Forelimb muscle (tissue), 1 donor: Measurements from ENCODE around the gene SCN2B. TPM values are rescaled to one million over a fixed set of nuclear protein-coding genes. Genes with fewer than 3 reads are reported as not detected.
A peak's percentile ranks its signal among the peaks of the same experiment; 100 is the strongest.

Source experiments
- DNase-seq: peaks from one replicate; pipeline ENCODE4 v3.0.0-alpha.2; 2013; ENCODE audit warnings: low read depth
- polyA plus RNA-seq: library from polyadenylated mRNA; unstranded; fragments of 120-200 nt; gene quantifications from one replicate; pipeline ENCODE4 v1.2.1, GENCODE V29; 2013; ENCODE audit not compliant: insufficient read length

SCN2B gene
- polyA plus RNA-seq, 1 donor = 4.4 TPM

DNA sequence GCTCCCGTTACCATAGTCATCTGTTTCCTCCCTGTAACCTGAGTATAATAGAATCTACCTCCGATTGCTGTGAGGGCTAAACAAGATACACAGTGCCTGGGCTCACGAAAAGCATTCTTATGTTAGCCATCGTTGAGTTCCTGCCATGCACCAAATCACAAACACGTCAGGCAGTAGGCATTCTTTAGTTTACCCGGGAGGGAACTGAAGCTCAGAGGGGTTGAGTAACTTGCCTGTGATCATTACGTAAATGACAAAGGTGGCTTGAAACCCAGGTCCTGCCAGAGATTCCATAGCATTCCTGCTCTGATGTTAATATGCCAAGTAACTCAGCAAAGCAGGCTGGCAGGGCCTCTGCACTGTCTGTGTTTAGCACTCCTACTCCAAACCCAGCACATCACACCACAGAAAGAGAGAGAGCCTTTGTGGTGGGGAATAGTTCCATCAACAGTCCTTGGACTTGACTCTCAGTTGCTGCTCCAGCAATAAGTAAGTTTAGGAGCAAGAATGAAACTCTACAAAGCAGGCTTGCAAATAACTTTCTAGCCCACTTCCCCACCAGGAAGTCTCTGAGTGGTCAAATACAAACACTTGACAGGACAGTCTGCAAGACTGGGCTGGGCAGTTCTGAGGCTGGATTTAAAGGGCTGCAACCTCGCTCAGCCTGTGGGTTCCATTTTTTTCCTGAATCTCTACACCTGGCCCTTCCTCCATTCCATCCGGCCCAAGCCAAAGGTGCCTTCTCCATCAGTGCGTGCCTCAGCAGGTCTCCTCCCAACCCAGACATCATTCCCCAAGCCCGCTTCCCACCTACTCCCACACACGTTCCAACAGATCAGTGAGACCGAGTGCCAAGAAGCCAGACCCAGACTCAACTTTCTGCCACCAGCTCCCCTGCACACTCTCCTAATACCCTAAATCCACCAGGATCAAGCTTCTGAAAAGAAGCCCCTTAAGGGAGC lies 1.1 kb downstream of the SCN2B start:
- DNase-seq = no peak

GRCh38 chr11:118174006-118174567 lies 2.4 kb downstream of the SCN2B start:
- DNase-seq = no peak

- no peak for DNase-seq
Observed at GRCh38 chr11:118172356-118172755, 4.1 kb downstream of the SCN2B start.

DNA sequence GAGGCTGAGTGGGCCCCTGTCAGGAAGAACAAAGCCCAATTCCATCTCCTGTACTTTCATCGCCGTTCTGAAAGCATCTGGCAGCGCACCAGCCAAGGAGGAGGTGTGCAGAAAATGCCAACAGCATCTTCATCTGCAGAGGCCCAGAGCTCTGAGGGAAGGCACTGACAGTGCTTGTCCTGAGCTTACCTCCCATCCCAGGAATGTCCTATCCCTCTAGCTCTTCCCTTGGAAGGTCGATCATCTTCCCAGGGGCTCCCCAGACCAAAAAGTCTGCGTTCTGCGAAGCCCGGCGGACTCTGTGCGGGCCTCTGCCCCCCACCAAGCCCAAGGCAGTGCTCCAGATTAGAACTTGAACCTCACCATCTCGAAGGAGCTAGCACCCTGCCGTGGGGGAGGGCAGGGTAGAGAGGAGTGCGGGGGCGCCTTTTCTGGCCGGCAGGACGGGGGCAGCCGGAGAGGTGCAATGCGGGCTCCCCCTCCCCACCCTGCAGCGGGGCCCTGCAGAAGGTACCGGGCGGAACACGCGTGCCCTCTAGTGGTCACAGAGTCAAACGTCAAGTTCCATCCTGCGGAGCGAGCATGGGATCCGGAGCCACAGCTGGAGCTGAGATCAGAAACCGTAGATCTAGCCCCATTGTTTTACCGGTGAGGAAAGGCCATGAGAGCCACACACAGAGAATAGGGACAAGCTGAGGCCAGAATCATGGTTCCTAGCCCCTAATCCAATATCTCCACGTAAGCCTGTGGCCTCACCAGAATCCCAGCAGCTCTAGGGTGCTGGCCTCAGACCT lies 5.0 kb downstream of the SCN2B start:
- peak; percentile 41 for DNase-seq

DNA sequence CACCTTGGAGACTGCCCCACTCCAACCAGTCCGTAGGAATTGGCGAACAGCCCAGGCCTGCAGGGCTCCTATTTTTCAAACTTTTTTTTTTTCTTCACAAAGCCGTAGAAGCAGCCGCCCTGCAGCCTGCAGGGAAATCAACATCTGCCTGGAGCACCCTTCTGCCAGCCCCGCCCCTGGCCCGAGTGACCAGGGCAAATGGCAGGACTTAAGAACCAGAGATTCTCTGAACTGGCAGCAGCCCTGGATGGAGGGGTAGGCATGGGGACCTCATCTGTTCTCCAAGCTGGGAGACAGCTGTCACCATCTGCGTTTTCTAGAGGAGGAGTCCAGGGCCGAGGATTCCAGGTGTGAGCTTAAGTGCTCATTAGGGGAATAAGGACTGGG lies 5.6 kb downstream of the SCN2B start:
- no peak for DNase-seq

- DNase-seq = no peak
Observed at GRCh38 chr11:118170231-118170630, 6.2 kb downstream of the SCN2B start.

- DNase-seq = no peak
Observed at GRCh38 chr11:118169300-118170140, 6.9 kb downstream of the SCN2B start.

GRCh38 chr11:118168751-118169150 lies 7.7 kb downstream of the SCN2B start:
- DNase-seq = no peak

DNA sequence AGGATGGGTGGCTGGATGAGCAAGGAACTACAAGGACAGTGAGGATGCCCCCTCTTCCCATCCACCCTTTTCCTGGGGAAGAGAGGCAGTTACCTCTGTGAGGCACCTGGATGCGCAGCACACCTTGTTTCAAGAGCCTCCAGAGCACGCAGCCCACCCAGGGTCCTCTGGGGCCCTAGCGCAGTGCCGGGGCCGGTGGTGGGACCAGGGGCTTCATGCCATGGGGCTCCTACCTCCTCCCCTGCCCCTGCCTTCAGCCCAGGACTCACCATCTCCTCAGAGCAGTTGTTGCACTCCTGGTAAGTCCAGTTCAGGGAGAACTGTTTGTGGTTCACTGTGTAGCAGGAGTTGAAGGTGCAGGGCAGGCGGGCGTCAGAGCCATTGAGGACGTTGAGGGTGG lies 8.1 kb downstream of the SCN2B start:
- no peak for DNase-seq

- DNase-seq = no peak
Observed at GRCh38 chr11:118167906-118168305, 8.5 kb downstream of the SCN2B start.

GRCh38 chr11:118167253-118167652 lies 9.2 kb downstream of the SCN2B start:
- no peak for DNase-seq

DNA sequence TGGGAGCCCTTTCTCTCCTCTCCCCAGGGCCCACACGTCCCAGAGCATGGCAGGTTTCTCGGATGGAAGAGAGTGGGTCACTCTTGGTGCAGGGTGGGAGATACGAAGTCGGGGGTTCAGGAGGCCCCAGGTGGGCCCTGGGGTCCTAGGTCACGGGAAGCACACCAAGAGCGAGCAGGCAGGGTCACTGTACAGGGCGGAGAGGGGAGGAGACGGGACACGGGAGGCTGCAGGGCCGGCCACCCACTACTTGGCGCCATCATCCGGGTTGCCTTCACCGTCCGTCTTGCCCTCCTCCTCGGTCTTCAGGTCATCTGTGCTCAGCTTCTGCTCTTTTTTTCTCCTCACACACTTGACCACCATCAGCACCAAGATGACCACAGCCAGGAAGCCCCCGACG lies 9.8 kb downstream of the SCN2B start:
- DNase-seq = no peak

DNA sequence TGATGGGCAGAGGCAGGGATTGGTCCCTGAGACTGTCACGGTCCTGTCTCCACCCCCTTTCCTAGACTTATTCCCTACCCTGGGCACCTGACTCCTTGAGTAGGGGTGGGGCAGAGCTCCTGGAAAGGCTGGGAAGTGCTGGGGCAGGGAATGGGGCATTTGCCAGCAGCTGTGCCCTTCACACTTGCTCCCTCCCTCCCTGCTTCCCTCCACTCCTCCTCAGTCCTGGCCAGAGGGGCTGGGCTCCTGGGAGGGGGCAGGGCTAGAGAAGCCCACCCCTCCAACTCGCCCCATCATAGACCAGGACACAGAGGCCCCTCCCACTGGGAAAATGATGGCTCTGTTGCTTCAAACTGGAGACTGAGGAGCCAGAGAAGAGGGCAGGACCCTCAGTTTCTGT lies 11.6 kb downstream of the SCN2B start:
- no peak for DNase-seq

GRCh38 chr11:118163494-118163893 lies 12.9 kb downstream of the SCN2B start:
- DNase-seq = no peak

DNA sequence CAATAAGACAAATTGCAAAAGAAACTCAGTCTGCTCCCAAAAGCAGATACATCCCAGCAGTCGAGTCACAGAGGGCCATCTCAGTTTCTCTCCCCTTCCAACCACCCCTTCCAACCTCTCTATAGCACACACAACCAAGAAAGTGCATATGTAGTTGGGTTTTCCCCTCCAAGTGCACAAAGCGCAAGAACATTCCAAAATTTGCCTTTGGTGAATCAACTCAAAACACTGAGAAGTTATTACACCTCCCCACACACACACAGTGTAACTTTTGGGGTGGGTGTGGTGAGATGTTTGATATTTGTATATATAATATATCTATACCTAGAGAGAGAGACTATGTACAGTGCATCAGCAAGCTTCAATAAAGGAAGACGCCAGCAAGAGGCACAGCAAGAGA lies 13.6 kb downstream of the SCN2B start:
- no peak for DNase-seq

- no peak for DNase-seq
Observed at GRCh38 chr11:118161786-118162185, 14.7 kb downstream of the SCN2B start.

DNA sequence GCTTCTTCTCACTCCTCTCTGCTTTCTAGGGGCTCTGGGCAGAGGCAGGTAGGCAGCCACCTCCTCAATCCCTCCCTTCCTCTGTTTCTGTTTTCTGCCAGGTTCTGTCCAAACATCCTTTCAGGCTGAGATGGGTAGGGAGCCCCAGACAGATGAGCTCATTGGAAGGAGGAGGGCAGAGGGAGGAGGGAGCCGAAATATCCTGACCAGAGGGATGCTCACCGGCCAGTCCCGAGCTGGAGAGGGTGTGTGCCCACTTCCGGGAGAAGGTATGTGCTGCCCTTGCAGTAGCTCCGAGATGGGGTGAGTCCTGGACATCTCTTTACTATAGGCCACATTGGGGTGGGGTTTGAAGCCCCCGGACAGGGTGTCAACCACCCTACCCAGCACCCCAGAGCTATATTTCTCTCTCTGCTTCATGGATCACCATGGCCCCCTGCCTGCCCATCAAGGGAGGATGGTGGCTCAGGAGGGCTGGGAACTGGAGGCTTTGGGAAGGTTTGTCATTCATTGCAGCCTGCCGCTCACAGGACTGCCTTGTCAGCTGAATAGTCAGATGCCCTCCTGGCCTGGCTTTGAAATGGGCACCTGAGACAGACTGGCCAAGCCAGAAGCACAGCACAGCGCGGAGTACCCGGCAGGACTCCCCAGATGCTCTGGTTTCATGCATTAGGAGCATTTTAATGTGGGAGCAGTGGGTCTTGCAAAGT lies 19.1 kb downstream of the SCN2B start:
- DNase-seq = no peak

- no peak for DNase-seq
Observed at GRCh38 chr11:118156531-118157185, 19.8 kb downstream of the SCN2B start.

GRCh38 chr11:118155776-118156530 lies 20.5 kb downstream of the SCN2B start:
- no peak for DNase-seq

DNA sequence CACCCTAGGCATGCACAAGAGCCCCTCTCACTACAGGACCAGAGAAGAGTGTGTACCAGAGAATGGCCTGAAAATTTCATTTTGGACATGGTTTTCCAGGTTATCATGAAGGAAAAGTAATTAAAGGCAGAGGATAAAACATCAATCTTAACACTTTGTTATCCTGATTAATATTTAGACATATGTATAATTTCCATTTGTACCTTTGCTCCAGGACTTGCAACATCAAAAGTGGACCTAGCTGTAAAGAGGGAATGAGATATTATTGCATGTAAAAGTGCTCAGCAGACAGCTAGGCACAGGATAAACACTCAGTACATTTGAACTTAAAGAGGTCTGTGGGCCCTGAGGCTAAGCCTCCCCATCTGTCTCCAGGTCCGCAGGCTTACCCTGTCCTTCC lies 21.8 kb downstream of the SCN2B start:
- DNase-seq = no peak
